ENCODE measurements around the gene SKOR1.
A peak's percentile ranks its signal among the peaks of the same experiment; 100 is the strongest.

Gene SKOR1

DNA sequence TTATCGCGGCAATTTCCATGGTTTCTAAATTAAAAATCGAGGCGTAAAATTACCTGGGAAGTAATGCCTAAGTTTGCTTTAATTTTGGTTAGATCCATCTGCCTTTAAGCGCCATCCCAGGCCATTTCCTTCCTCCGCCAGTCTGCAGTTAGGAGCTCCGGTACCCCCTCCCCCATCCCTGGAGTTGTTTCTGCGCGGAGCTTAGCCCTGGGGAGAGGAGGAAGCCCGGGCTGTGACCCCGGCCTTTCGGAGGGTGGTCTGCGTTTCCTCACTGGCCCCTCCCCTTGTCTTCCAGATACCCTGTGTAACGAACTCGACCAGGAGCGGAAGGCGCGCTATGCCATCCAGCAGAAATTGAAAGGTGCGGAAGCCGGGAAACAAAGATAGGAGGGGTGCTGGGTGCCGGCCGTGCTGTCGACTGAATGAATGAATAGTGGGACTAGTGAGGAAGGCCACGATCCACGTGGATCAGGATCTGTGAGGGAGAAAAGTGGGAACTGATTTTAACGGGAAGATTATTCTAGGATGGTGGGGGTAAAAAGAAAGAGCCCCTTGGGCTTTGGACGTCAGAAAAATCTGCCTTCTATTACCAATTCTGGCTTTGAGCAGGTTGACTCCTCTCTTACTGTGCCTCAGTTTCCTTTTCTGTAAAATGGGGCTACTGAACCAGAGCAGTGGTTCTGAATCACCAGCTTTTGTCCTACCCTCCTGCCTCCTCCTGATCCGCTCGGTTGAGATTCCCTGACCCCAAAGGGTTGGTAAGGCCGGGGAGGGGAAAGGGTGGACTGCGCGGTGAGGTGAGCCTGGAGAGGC lies 7.8 kb downstream of the SKOR1 start:
- no peak for DNase-seq

GRCh38 chr15:67833710-67834511 lies 8.6 kb downstream of the SKOR1 start:
- DNase-seq: peak; percentile 24

DNA sequence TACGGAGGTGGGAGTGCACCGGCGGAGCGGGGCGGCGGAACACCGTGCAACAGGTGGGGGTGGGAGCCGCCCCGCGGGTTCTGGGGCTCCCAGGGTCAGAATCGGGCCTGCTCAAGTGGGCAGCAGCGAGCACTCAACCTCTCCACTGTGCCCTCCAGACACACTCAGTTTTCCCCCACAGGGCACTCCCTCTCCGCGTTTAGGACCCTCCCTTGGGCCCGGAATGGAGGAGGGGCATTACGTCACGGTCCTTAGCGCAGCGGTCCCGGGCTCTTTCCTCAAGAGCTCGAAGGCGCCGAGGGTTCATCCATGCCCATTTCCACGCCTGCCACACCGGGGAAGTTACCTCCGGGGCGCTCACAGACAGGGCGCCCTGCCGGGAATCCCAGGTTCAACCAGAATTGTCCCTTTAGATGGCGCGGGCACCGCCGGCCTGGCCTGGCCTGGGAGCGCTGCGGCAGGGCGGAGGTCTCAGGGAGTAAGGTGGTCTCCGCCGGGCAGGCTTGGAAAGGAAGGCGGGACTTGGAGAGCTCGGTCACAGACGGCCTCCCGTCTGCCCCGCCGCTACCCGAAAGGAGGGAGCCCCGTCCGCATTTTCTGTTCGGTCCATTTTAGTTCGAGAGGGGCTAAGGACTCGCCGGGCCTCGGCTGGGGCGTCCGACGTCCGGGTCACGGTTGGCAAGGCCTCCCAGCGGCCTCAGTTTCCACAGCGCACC lies 9.4 kb downstream of the SKOR1 start:
- no peak for DNase-seq

- DNase-seq: no peak
Observed at GRCh38 chr15:67835297-67836133, 10.2 kb downstream of the SKOR1 start.

- no peak for DNase-seq
Observed at GRCh38 chr15:67836134-67836455, 10.8 kb downstream of the SKOR1 start.

DNA sequence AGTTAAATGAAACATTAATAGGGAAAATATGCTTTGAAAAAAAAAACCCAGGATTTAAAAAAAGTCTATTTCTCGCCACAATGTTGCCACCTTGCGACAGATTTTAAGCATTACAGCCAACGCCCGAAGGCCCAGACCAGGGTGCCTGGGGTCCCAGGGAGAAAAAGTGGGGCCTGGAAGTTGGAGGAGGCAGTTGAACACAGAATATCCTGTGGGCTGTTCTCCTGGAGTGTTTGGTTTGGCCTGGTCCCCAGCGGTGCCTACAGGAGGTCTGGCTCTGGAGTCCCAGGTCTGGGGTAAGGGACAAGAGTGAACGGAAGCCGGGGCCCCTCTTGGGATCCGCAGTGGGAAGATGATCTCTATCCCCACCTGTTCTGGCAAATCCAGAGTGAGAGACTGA lies 11.2 kb downstream of the SKOR1 start:
- peak; percentile 53 for DNase-seq

- DNase-seq: no peak
Observed at GRCh38 chr15:67836955-67837354, 11.6 kb downstream of the SKOR1 start.

- peak; percentile 43 for DNase-seq
Observed at GRCh38 chr15:67838789-67839332, 13.6 kb downstream of the SKOR1 start.

DNA sequence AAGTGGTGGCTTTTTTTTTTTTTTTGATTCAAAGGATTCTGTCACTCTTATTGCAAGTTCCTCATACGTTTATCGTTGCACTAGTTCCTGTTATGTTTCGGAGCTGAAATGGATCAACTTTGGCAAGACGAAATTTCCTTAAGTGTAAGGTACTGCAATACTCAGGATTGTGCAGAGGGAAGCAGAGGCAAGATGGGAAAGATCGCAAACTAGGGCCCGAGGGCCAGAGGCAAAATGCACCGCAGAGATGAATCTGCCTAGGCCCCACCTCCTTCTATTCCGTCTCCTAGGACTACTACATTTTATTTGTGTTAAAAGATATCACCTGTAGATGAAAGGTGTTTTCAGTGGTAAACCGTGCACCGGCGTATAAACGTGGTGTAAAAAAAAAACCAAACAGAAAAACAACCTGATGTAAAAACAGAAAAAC lies 14.2 kb downstream of the SKOR1 start:
- DNase-seq: no peak

- DNase-seq: peak; percentile 93
Observed at GRCh38 chr15:67839929-67840748, 14.8 kb downstream of the SKOR1 start, which contains the start of gene RNU6-1. Gene RNU6-1 (minus strand): TSS chr15:67840045.

GRCh38 chr15:67840749-67841512 lies 15.6 kb downstream of the SKOR1 start:
- DNase-seq: peak; percentile 34

DNA sequence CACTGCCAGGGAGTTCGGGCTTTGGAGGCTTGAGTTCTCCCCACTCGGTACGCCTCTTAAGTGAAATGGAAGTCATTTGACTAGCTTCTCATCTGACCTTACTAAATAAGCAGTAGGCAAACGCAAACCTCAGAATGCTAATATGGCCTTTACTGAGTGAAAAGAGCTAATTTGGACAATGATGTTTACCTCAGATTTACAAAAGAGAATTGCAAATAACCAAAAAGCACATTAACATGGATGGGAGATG lies 16.1 kb downstream of the SKOR1 start:
- no peak for DNase-seq

DNA sequence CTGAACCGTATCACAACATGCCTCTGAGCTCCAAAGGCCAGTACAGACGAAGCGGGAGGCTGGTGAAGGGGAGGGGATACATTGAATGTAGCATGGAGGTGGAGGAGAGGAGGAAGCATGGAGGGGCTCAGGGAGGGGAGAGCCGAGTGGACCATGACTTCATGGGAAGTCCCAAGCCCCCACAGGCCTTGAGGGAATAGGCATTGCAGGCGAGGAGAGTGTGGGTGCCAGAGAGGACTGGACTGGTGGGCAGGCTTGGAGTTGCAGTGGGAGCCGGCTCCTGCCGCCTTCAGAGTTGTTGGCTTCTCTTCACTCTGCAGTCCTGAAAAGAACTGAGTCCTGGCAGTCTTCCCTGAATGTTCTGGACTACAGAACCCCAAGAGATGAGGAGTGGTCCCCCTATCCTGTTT lies 17.8 kb downstream of the SKOR1 start:
- no peak for DNase-seq

DNA sequence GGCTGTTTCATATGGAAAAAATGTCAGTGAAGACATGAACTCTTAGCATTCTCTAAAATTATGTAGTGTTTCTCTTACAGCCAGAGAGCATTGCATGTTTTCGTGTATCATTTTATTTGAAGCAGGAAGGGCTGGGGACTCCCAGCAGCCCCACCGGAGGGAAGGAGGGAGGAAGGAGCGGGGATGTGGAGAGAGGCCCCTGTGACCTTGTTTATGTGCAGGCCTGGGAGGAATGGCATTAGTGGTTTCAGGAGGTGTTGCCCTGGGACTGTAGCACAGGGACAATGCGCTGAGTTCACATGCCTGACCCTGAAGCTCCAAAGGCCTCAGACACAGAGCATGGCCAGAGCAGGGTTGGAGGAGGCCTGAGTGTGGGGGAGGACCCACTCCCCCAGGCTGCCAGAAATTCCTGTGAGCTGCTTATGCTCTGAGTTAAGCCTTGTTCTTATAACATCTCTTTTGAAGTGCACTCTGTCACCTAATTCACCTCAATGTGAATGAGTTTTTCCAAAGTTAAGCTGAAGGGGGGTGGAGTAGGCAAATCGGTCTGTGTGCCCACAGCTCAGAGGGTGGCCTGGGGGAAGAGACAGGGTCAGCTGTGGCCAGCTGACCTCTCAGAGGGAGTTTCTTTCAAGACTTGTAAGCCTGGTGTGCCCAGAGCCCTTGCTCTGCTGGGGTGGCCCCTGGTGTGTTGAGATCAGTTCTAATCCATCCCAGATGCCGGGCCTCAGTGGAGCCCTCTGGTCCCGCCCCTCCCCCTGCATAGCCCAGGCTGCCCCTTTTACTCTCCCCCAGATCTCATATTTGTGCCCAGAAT lies 18.5 kb downstream of the SKOR1 start:
- DNase-seq: no peak

GRCh38 chr15:67845974-67846373 lies 20.7 kb downstream of the SKOR1 start:
- DNase-seq: no peak

GRCh38 chr15:67849538-67849937 lies 24.2 kb downstream of the SKOR1 start:
- DNase-seq: no peak

DNA sequence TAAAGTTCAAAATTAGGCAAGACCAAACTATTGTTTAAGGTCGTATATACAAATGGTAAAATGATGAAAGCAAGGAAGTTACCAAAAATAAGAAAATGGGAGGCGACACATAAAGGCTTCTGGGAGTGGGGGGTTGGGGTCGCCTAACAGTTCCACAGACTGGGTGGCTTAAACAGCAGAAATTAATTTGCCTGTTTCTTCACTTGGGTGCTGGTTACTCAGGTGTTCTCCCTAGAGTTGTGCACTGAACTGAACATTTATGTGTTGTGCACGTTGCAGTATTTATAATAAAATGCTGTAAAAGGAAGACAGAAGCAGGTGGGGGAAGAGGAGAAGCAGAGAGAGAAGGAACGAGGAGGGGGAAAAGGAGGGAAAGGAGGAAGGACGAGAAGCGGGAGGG lies 25.0 kb downstream of the SKOR1 start:
- no peak for DNase-seq

- no peak for DNase-seq
Observed at GRCh38 chr15:67850994-67851571, 25.8 kb downstream of the SKOR1 start.

DNA sequence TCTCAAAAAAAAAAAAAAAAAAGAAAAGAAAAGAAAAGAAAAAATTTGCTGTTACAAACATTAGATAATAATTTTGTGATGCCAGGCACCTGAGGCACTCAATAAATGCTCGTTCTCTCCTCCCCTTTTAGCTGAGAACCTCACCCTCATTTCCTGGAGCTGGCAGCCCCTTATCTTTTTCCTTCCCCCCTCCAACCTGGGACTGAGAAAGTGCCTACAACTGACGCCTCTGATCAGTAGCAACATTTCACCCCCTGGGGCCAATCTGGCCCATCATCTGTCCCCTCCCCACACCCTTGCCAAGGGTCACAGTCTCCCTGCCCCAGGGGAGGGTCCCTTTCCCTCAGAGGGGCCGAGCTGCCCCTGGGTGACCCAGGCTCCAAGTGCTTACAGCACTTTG lies 27.1 kb downstream of the SKOR1 start:
- peak; percentile 80 for DNase-seq

DNA sequence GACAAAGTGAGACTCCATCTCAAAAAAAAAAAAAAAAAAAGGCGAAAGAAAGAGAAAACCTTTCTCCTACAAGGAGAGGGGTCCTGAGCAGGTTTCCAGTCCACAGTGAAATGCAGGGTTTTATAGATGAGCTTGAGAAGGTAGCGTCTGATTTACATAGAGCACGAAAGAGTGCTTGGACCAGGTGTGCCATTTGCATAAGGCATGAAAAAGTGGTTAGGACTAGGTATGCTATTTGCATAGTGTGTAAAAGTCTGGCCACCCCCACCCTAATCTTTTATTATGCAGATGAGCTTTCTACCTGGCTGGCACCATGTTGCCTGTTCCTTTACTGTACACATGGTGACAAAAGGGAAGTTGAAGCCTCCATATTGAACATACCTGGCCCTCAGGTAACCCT lies 28.1 kb downstream of the SKOR1 start:
- no peak for DNase-seq
